ENCODE measurements around the gene OXCT2. TPM values are rescaled to one million over a fixed set of nuclear protein-coding genes. Genes with fewer than 3 reads are reported as not detected.

Gene OXCT2
- total and polyA plus RNA-seq, 9 of the 15 experiments (the other 6 are each of a cell fraction or from before 2014, with no cell fraction given) = 0.08 to 0.64 (median 0.22) TPM; not detected in 2

GRCh38 chr1:39816415-39817090, 45.4 kb upstream of the OXCT2 start (continued):
- TF ChIP-seq RREB1 (CRISPR knock-in tag; IDR thresholded peaks at IDR 0.05) (no peak), FOSL1 (tag; conservative IDR thresholded peaks at IDR 0.05) (peak; percentile 89), SOX6 (IDR thresholded peaks at IDR 0.05) (peak; percentile 62; the same call in 1 of the 2 replicates), EZH2 (IDR thresholded peaks at IDR 0.05; ENCODE audit: borderline replicate concordance, low read depth, low read length) (no peak), ATF3 (IDR thresholded peaks at IDR 0.05) (peak; percentile 89), ATF3 (CRISPR knock-in tag; conservative IDR thresholded peaks at IDR 0.05) (no peak; the same call in 1 of the 2 replicates), POLR3G (IDR thresholded peaks at IDR 0.05; ENCODE audit: extremely low read depth, insufficient read length, insufficient replicate concordance) (no peak), ZNF830 (CRISPR knock-in tag; IDR thresholded peaks at IDR 0.05) (no peak), ZNF79 (CRISPR knock-in tag; IDR thresholded peaks at IDR 0.05; ENCODE audit: low read depth) (no peak), FOXA1 (IDR thresholded peaks at IDR 0.05; ENCODE audit: borderline replicate concordance) (no peak), CTCF (IDR thresholded peaks at IDR 0.05 in 2 of 3, conservative IDR thresholded peaks at IDR 0.05 in 1 of 3; ENCODE audit: insufficient read depth in 2 of 3, low read depth in 1 of 3, low read length in 3 of 3) (peak; percentile 87 to 94 (median 91)), ZC3H8 (IDR thresholded peaks at IDR 0.05) (no peak), E2F1 (CRISPR knock-in tag; IDR thresholded peaks at IDR 0.05) (no peak), MCM7 (IDR thresholded peaks at IDR 0.05) (no peak), NR2F6 (CRISPR knock-in tag; IDR thresholded peaks at IDR 0.05) (no peak), NCOA2 (IDR thresholded peaks at IDR 0.05; ENCODE audit: partially characterized antibody in 2 of 2) (no peak), ZNF316 (IDR thresholded peaks at IDR 0.05) (peak; percentile 31; the same call in 1 of the 2 replicates), ZNF551 (CRISPR knock-in tag; IDR thresholded peaks at IDR 0.05) (no peak), ZNF311 (CRISPR knock-in tag; IDR thresholded peaks at IDR 0.05) (no peak)

All from K562 (cell line).